Hepatocyte (in vitro differentiated cells): ENCODE data around the gene IER3. TPM values are rescaled to one million over a fixed set of nuclear protein-coding genes. Genes with fewer than 3 reads are reported as not detected.

ENCODE experiments used
- DNase-seq: peaks from one replicate; pipeline ENCODE4 v3.0.0-alpha.2; 2016; ENCODE audit warnings: low spot score
- H2AFZ ChIP-seq: fragments of 200-600 bp; sonication (generic); 2 replicates; pipeline ENCODE4 v1.6.0; 2016; ENCODE audit warnings: antibody characterized with exemption, mild to moderate bottlenecking
- H3K27ac ChIP-seq: fragments of 200-600 bp; sonication (generic); 2 replicates; pipeline ENCODE4 v1.5.1; 2016; ENCODE audit warnings: mild to moderate bottlenecking
- H3K27me3 ChIP-seq: fragments of 200-600 bp; sonication (generic); 2 replicates; pipeline ENCODE4 v1.6.1; 2016
- H3K36me3 ChIP-seq: fragments of 200-600 bp; sonication (generic); replicated peaks from 2 replicates; pipeline ENCODE4 v1.5.1; 2016; ENCODE audit warnings: low read depth; ENCODE audit not compliant: insufficient read depth
- H3K4me1 ChIP-seq: fragments of 200-600 bp; sonication (generic); 2 replicates; pipeline ENCODE4 v1.5.1; 2016; ENCODE audit warnings: mild to moderate bottlenecking, moderate library complexity; ENCODE audit not compliant: insufficient read depth
- H3K4me2 ChIP-seq: fragments of 200-600 bp; sonication (generic); 2 replicates; pipeline ENCODE4 v1.6.0; 2016
- H3K4me3 ChIP-seq: fragments of 200-600 bp; sonication (generic); 2 replicates; pipeline ENCODE4 v1.5.1; 2016; ENCODE audit warnings: mild to moderate bottlenecking
- H3K79me2 ChIP-seq: fragments of 200-600 bp; sonication (generic); 2 replicates; pipeline ENCODE4 v1.6.0; 2017; ENCODE audit warnings: mild to moderate bottlenecking
- H3K9me2 ChIP-seq: fragments of 200-600 bp; sonication (generic); replicated peaks from 2 replicates; pipeline ENCODE4 v1.6.0; 2017; ENCODE audit warnings: mild to moderate bottlenecking; ENCODE audit not compliant: insufficient read depth
- H3K9me3 ChIP-seq: fragments of 200-600 bp; sonication (generic); 2 replicates; pipeline ENCODE4 v1.5.1; 2016; ENCODE audit warnings: low read depth, mild to moderate bottlenecking
- H4K20me1 ChIP-seq: fragments of 200-600 bp; sonication (generic); 2 replicates; pipeline ENCODE4 v1.6.0; 2016; ENCODE audit warnings: mild to moderate bottlenecking; ENCODE audit not compliant: insufficient read depth, poor library complexity, severe bottlenecking
- EZH2 ChIP-seq: fragments of 200-600 bp; sonication (generic); IDR thresholded peaks from 2 replicates; pipeline ENCODE4 v1.6.1; 2016; ENCODE audit warnings: antibody characterized with exemption, mild to moderate bottlenecking, borderline replicate concordance
- EZH2phosphoT487 ChIP-seq: fragments of 200-600 bp; sonication (generic); IDR thresholded peaks from one replicate; pipeline ENCODE4 v1.6.1; 2018; ENCODE audit warnings: antibody characterized with exemption, mild to moderate bottlenecking, low read depth, moderate library complexity; ENCODE audit not compliant: unreplicated experiment, severe bottlenecking
- WGBS: methylation state at CpG from one replicate; pipeline ENCODE4 v1.1.6; 2016; ENCODE audit warnings: low lambda C conversion rate; ENCODE audit errors: missing lambda C conversion rate; 5-methylcytosine and 5-hydroxymethylcytosine counted together
- polyA plus RNA-seq: library from polyadenylated mRNA; unstranded; fragments of >200 nt; fragmentation: Nextera tagmentation; extraction: Ambion mirVana; gene quantifications from 2 replicates; pipeline ENCODE4 v1.2.1, GENCODE V29; 2016
- total RNA-seq: library from RNA; depleted of rRNA; stranded (reverse); fragments of >200 nt; gene quantifications from 2 replicates; pipeline ENCODE4 v1.2.3, GENCODE V29; 2014
- TF ChIP-seq, protein P1 (sequence below): fragments of 200-600 bp; sonication (generic); IDR thresholded peaks from 2 replicates; pipeline ENCODE4 v1.5.1; 2016; ENCODE audit warnings: antibody characterized with exemption, mild to moderate bottlenecking; ENCODE audit not compliant: poor library complexity

Gene IER3
- total and polyA plus RNA-seq, 2 experiments from 2014 or later, result 159 to 193 TPM

DNA sequence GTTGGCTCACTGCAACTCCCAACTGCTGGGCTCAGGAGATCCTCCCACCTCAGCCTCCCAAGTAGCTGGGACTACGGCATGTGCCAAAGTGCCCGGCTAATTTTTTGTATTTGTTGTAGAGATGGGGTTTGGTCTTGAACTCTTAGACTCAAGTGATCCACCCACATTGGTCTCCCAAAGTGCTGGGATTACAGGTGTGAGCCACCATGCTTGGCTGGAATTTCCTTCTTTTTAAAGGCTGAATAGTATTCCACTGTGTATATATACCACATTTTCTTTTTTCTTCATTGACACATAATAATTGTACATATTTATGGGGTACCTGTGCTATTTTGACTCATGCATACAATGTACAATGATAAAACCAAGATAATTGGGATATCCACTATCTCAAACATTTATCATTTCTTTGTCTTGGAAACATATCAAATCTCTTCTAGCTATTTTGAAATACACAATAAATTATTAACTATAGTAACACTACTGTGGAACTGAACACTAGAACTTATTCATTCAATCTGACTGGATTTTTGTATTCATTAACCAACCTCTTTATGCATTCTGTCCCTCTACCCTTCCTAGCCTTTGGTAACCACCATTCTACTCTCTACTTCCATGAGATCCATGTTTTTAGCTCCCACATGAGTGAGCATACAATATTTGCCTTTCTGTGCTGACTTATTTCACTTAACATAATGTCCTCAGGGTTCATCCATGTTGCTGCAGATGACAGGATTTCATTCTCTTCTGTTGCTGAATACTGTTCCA lies 35.1 kb downstream of the IER3 start:
- H4K20me1 ChIP-seq, result no peaks in the 10 kb centered on the region
- no peak for DNase-seq
- H3K27me3 ChIP-seq, result no peaks in the 10 kb centered on the region
- 98% methylated on average over 2 of the region's 2 CpGs for WGBS
- H3K36me3 ChIP-seq, result no peaks in the 10 kb centered on the region
- H3K27ac ChIP-seq, result no peak overlapping the region
- H3K4me3 ChIP-seq, result no peak overlapping the region
- no peaks in the 10 kb centered on the region for H3K9me2 ChIP-seq
- H3K4me2 ChIP-seq, result no peak overlapping the region
- no peaks in the 10 kb centered on the region for H3K79me2 ChIP-seq
- no peaks in the 10 kb centered on the region for H3K4me1 ChIP-seq
- no peaks in the 10 kb centered on the region for H3K9me3 ChIP-seq
- TF ChIP-seq, protein P1, sequence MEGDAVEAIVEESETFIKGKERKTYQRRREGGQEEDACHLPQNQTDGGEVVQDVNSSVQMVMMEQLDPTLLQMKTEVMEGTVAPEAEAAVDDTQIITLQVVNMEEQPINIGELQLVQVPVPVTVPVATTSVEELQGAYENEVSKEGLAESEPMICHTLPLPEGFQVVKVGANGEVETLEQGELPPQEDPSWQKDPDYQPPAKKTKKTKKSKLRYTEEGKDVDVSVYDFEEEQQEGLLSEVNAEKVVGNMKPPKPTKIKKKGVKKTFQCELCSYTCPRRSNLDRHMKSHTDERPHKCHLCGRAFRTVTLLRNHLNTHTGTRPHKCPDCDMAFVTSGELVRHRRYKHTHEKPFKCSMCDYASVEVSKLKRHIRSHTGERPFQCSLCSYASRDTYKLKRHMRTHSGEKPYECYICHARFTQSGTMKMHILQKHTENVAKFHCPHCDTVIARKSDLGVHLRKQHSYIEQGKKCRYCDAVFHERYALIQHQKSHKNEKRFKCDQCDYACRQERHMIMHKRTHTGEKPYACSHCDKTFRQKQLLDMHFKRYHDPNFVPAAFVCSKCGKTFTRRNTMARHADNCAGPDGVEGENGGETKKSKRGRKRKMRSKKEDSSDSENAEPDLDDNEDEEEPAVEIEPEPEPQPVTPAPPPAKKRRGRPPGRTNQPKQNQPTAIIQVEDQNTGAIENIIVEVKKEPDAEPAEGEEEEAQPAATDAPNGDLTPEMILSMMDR, result no peak
- TF ChIP-seq EZH2 (no peak), EZH2phosphoT487 (no peak)
- H2AFZ ChIP-seq, result no peak overlapping the region

DNA sequence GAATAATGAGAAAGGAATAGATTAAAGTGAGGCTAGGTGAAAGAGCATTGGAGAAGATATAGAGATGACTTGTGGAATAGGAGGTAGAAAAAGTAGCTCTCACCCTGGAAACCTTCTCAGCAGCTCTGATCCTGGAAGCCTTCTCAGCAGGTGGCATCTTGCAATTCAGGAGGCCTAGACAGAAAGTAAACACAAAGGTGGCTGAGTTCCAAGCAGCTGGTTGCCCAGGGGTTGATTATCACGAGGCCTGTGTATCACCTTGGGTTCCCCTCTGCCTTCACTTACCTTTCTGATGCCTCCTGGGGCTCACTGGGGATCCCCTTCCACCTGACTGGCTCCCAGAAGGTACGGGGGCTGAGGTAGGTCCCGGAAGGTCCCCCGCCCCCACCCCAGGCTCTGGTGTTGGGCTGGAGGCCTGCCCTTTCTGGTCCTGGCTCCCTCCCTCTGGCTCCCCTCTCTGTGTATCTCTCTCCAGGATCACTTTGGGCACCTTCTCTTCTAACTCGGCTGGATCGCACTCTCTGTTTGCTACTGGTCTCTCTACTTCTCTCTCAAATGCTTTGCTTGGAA lies 37.0 kb downstream of the IER3 start:
- DNase-seq, result no peak
- no peak overlapping the region for H3K4me3 ChIP-seq
- H3K4me1 ChIP-seq, result no peaks in the 10 kb centered on the region
- no peak overlapping the region for H2AFZ ChIP-seq
- H3K27me3 ChIP-seq, result no peaks in the 10 kb centered on the region
- no peaks in the 10 kb centered on the region for H4K20me1 ChIP-seq
- no peak overlapping the region for H3K27ac ChIP-seq
- H3K36me3 ChIP-seq, result no peaks in the 10 kb centered on the region
- 85% methylated on average over 5 of the region's 6 CpGs for WGBS
- TF ChIP-seq EZH2phosphoT487 (no peak), EZH2 (no peak)
- TF ChIP-seq, protein P1, result no peak
- H3K9me3 ChIP-seq, result no peaks in the 10 kb centered on the region
- H3K4me2 ChIP-seq, result no peak overlapping the region
- H3K79me2 ChIP-seq, result no peaks in the 10 kb centered on the region
- H3K9me2 ChIP-seq, result no peaks in the 10 kb centered on the region

DNA sequence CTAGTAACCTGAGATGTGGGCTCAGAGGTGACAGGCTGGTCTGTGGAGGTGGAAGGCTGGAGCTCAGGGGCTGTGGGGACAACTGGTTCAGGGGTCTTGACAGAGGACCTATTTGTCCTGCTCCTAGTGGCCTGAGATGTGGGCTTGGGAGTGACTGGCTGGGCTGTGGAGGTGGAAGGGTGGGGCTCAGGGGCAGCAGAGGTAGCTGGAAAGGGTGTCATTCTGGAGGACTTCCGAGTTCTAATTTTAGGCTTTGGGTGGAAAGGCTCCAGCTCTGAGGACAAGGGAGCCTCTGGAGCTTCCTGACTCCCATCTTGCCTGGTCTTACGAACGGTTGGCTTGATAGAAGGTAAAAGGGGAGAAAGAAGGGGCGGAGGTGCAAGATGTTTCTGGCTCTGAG lies 38.7 kb downstream of the IER3 start:
- Histone ChIP-seq H2AFZ (no peak overlapping the region), H3K4me2 (no peak overlapping the region), H3K4me3 (no peak overlapping the region), H3K9me2 (no peaks in the 10 kb centered on the region), H3K9me3 (no peaks in the 10 kb centered on the region), H3K36me3 (no peaks in the 10 kb centered on the region), H3K79me2 (no peaks in the 10 kb centered on the region), H4K20me1 (no peaks in the 10 kb centered on the region), H3K27me3 (no peaks in the 10 kb centered on the region), H3K4me1 (no peaks in the 10 kb centered on the region), H3K27ac (no peak overlapping the region)
- no peak for DNase-seq
- TF ChIP-seq EZH2phosphoT487 (no peak), EZH2 (no peak)
- TF ChIP-seq, protein P1, result no peak
- WGBS, result 100% methylated on average over 4 of the region's 4 CpGs
